GM18505 (cell line): ENCODE results near the gene SPG7.
"Not testable (repeated sequence)": the region's sequence is repeated elsewhere in the genome, so short reads cannot be mapped to it uniquely, and the experiment has no call there.

Experiments
- ATAC-seq: cut with Tn5 transposase; IDR thresholded peaks from one replicate; pipeline ENCODE4 v1.9.1; 2021; ENCODE audit not compliant: unreplicated experiment
- POLR2A ChIP-seq: IDR thresholded peaks from 4 replicates; pipeline ENCODE4 v1.6.1; 2011; ENCODE audit warnings: borderline replicate concordance; ENCODE audit not compliant: insufficient read depth, insufficient read length; ENCODE audit errors: extremely low read depth

Gene SPG7

GRCh38 chr16:89507834-89508590, at the start of gene SPG7:
TSS of gene SPG7 (plus strand) at chr16:89508403. CDS start at chr16:89508418, 15 bp downstream.
- peak; percentile 61 for ATAC-seq
- TF ChIP-seq POLR2A, result peak; percentile 92

- TF ChIP-seq POLR2A, result no peak
- ATAC-seq, result no peak
These were observed 49.7 kb upstream of the SPG7 start for GRCh38 chr16:89458551-89458950.

GRCh38 chr16:89458967-89459366, 49.2 kb upstream of the SPG7 start:
- ATAC-seq, result no peak
- TF ChIP-seq POLR2A, result no peak

GRCh38 chr16:89460556-89460955, 47.6 kb upstream of the SPG7 start:
- no peak for TF ChIP-seq POLR2A
- ATAC-seq, result no peak

GRCh38 chr16:89461890-89462289, 46.3 kb upstream of the SPG7 start:
- ATAC-seq, result not testable (repeated sequence)

GRCh38 chr16:89462639-89463038, 45.6 kb upstream of the SPG7 start:
- ATAC-seq, result not testable (repeated sequence)

- ATAC-seq, result not testable (repeated sequence)
These were observed 44.9 kb upstream of the SPG7 start for GRCh38 chr16:89463312-89463711.

- ATAC-seq, result no peak
- no peak for TF ChIP-seq POLR2A
These were observed 41.3 kb upstream of the SPG7 start for GRCh38 chr16:89466920-89467319.

GRCh38 chr16:89467382-89467781, 40.8 kb upstream of the SPG7 start:
- no peak for TF ChIP-seq POLR2A
- no peak for ATAC-seq

- TF ChIP-seq POLR2A, result no peak
- ATAC-seq, result no peak
These were observed 35.5 kb upstream of the SPG7 start for GRCh38 chr16:89472711-89473075.

- TF ChIP-seq POLR2A, result no peak
- no peak for ATAC-seq
These were observed 35.0 kb upstream of the SPG7 start for GRCh38 chr16:89473136-89473712.

- no peak for TF ChIP-seq POLR2A
- no peak for ATAC-seq
These were observed 34.3 kb upstream of the SPG7 start for GRCh38 chr16:89473791-89474414.

- ATAC-seq, result no peak
- no peak for TF ChIP-seq POLR2A
These were observed 33.1 kb upstream of the SPG7 start for GRCh38 chr16:89475144-89475543.

GRCh38 chr16:89476379-89476778, 31.8 kb upstream of the SPG7 start:
- TF ChIP-seq POLR2A, result no peak

More at GRCh38 chr16:89476379-89476778, 31.8 kb upstream of the SPG7 start:
- ATAC-seq, result no peak
